ENCODE measurements around the gene UTF1. TPM values are rescaled to one million over a fixed set of nuclear protein-coding genes. Genes with fewer than 3 reads are reported as not detected.

UTF1 gene
- total and polyA plus RNA-seq, 2 experiments from 2014 or later = 12.2 to 51.4 TPM

DNA sequence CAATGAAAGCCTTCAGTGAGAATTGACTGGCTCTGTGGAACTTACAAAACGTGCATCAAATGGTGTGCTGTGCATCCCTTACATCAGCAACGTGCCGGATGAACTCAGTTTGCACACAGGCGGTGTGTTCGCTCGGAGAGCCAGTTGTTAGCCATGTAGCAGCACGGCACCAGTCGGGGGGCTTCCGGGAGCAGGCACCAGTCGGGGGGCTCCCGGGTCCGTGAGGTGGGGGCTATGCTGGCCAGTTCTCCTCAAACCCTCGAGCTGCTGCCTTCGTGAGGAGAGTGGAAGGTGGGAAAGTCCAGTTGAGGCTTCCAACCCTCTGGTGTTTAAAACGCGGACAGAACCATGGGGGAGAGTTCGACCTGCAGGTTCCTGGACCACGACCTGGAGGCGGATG is 34.9 kb upstream of the UTF1 start:
- no peak overlapping the region for H3K4me3 Mint-ChIP-seq
- H3K36me3 ChIP-seq (ENCODE audit: insufficient read depth) = no peaks in the 10 kb centered on the region
- peaks cover 6% of the 10 kb centered on the region for H3K27me3 Mint-ChIP-seq (ENCODE audit: insufficient read depth, low read depth, poor library complexity)
- no peaks in the 10 kb centered on the region for H3K9me2 ChIP-seq (ENCODE audit: insufficient read depth)
- TF ChIP-seq, protein P1, sequence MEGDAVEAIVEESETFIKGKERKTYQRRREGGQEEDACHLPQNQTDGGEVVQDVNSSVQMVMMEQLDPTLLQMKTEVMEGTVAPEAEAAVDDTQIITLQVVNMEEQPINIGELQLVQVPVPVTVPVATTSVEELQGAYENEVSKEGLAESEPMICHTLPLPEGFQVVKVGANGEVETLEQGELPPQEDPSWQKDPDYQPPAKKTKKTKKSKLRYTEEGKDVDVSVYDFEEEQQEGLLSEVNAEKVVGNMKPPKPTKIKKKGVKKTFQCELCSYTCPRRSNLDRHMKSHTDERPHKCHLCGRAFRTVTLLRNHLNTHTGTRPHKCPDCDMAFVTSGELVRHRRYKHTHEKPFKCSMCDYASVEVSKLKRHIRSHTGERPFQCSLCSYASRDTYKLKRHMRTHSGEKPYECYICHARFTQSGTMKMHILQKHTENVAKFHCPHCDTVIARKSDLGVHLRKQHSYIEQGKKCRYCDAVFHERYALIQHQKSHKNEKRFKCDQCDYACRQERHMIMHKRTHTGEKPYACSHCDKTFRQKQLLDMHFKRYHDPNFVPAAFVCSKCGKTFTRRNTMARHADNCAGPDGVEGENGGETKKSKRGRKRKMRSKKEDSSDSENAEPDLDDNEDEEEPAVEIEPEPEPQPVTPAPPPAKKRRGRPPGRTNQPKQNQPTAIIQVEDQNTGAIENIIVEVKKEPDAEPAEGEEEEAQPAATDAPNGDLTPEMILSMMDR (conservative IDR thresholded peaks at IDR 0.05; ENCODE audit: low read depth in 2 of 2) = no peak
- TF ChIP-seq EZH2 (IDR thresholded peaks at IDR 0.05; ENCODE audit: low read depth, unreplicated experiment) (no peak), POLR2AphosphoS5 (IDR thresholded peaks at IDR 0.05; ENCODE audit: low read depth) (no peak), EZH2phosphoT487 (IDR thresholded peaks at IDR 0.05; ENCODE audit: unreplicated experiment) (no peak)
- H3K36me3 Mint-ChIP-seq (ENCODE audit: low read depth) = peaks cover 18% of the 10 kb centered on the region; the same call in 2 of the 3 replicates
- H3K27me3 ChIP-seq (ENCODE audit: insufficient read depth) = no peaks in the 10 kb centered on the region
- no peak overlapping the region for H3K27ac ChIP-seq (ENCODE audit: low read depth)
- H2AFZ ChIP-seq = no peak overlapping the region
- ATAC-seq = no peak
- H3K4me1 ChIP-seq (ENCODE audit: insufficient read depth) = no peaks in the 10 kb centered on the region
- H3K4me3 ChIP-seq = no peak overlapping the region
- H3F3A ChIP-seq (replicated peaks; ENCODE audit: low read depth) = no peaks in the 10 kb centered on the region
- peaks cover 29% of the 10 kb centered on the region for H3K9me3 Mint-ChIP-seq
- no peaks in the 10 kb centered on the region for H3K79me2 ChIP-seq (replicated peaks; ENCODE audit: insufficient read depth)
- H3K4me2 ChIP-seq = no peak overlapping the region
- no peak for DNase-seq (ENCODE audit: low spot score)
- H3K27ac Mint-ChIP-seq = no peak overlapping the region
- H4K20me1 ChIP-seq (replicated peaks; ENCODE audit: insufficient read depth) = no peaks in the 10 kb centered on the region
- H3K4me1 Mint-ChIP-seq = no peaks in the 10 kb centered on the region

DNA sequence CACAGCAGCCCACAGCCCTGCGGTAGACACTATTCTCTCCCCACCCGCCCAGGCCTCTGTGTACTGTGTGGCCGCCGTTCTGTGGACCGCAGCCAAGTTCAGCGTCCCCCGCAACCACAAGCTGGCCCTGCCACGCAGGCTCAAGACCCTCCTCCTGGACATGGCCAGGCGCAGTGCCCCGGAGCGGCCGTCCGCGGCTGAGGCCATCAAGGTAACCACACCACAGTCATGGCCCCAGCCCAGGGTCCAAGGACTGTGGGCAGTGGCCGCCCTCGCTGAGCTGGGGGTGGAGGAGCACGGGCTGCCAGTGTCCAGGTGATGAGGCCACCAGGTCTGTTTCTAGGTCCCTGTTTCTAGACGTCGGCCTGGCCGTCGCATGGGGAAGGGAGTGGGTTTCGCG is 34.4 kb upstream of the UTF1 start:
- DNase-seq (ENCODE audit: low spot score) (no peak), ATAC-seq (no peak)
- H3F3A ChIP-seq (replicated peaks; ENCODE audit: low read depth) = no peaks in the 10 kb centered on the region
- H3K9me3 Mint-ChIP-seq = peaks cover 27% of the 10 kb centered on the region
- no peak overlapping the region for H3K27ac ChIP-seq (ENCODE audit: low read depth)
- no peaks in the 10 kb centered on the region for H3K27me3 ChIP-seq (ENCODE audit: insufficient read depth)
- no peaks in the 10 kb centered on the region for H4K20me1 ChIP-seq (replicated peaks; ENCODE audit: insufficient read depth)
- H3K27me3 Mint-ChIP-seq (ENCODE audit: insufficient read depth, low read depth, poor library complexity) = peaks cover 5% of the 10 kb centered on the region
- H3K4me3 Mint-ChIP-seq = no peak overlapping the region
- H3K4me3 ChIP-seq = no peak overlapping the region
- H3K4me1 ChIP-seq (ENCODE audit: insufficient read depth) = no peaks in the 10 kb centered on the region
- no peak overlapping the region for H2AFZ ChIP-seq
- no peaks in the 10 kb centered on the region for H3K9me2 ChIP-seq (ENCODE audit: insufficient read depth)
- TF ChIP-seq NANOG (IDR thresholded peaks at IDR 0.05; ENCODE audit: borderline replicate concordance) = no peak
- TF ChIP-seq, protein P1 (conservative IDR thresholded peaks at IDR 0.05; ENCODE audit: low read depth in 2 of 2) = no peak
- TF ChIP-seq CREB1 (CRISPR knock-in tag; IDR thresholded peaks at IDR 0.05; ENCODE audit: low read depth) = no peak
- TF ChIP-seq EZH2 (IDR thresholded peaks at IDR 0.05; ENCODE audit: low read depth, unreplicated experiment) = no peak
- TF ChIP-seq EZH2phosphoT487 (IDR thresholded peaks at IDR 0.05; ENCODE audit: unreplicated experiment) = no peak
- no peak for TF ChIP-seq ZNF462 (CRISPR knock-in tag; IDR thresholded peaks at IDR 0.05)
- no peak for TF ChIP-seq ZNF114 (CRISPR knock-in tag; IDR thresholded peaks at IDR 0.05)
- no peak for TF ChIP-seq JUNB (IDR thresholded peaks at IDR 0.05; ENCODE audit: unreplicated experiment)
- H3K4me2 ChIP-seq = no peak overlapping the region
- H3K79me2 ChIP-seq (replicated peaks; ENCODE audit: insufficient read depth) = no peaks in the 10 kb centered on the region
- no peaks in the 10 kb centered on the region for H3K36me3 ChIP-seq (ENCODE audit: insufficient read depth)
- no peaks in the 10 kb centered on the region for H3K4me1 Mint-ChIP-seq
- peaks cover 14% of the 10 kb centered on the region; the same call in 2 of the 3 replicates for H3K36me3 Mint-ChIP-seq (ENCODE audit: low read depth)
- no peak overlapping the region for H3K27ac Mint-ChIP-seq

All from GM23338 (cell line).